ENCODE results near the gene PITX1.

PITX1 gene

DNA sequence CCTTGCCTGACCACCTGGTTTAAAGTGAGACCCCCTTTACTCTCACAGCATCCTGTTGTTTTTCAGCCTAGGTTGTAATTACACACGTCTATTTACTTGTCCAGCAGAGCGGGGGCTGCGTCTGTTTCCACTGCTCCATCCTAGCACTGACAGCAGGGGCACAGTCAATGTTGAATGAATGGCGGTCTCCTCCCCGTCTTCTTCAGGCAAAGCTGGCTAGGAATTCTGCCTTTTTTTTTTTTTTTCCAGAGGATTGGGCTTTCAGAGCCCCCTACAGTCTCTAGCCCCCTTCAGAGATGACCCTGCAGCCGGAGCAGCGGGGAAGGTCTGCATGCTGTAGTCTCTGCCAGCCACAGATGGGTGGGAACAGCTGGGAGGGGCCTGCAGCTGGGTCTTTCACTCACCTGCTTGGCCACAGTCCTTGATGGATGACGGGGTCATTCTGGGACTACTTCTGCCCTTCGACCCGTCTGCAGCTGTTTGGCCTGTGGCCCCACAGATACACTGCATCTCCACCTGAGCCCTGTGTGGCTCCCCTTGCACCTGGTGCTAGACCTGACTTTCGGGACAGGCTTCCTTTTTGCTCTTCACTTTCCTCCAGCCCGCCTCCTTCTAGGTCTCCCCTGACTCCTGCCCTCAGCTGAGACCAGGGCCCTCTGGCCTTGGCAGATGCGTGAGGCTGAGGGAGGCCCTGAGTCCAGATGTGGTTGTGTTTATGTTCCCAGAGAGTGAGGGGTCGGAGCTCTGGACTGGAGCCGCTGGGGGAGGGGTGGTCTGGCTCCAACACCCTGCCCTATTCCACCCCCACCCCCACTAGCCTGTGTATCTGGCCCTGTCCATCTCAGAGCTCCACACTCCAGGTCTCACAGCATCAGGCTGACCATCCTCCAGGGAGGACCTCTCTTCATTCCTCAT, 8.0 kb downstream of the PITX1 start:
- intact Hi-C loops (cut with micrococcal nuclease): no loop called here
- Mint-ChIP-seq H3K27ac (no peak overlapping the region), H3K9me3 (no peaks in the 10 kb centered on the region), H3K27me3 (peaks cover 87% of the 10 kb centered on the region), H3K4me1 (ENCODE audit: low read depth) (peaks cover 27% of the 10 kb centered on the region), H3K36me3 (ENCODE audit: low read depth) (no peaks in the 10 kb centered on the region), H3K4me3 (no peak overlapping the region)

DNA sequence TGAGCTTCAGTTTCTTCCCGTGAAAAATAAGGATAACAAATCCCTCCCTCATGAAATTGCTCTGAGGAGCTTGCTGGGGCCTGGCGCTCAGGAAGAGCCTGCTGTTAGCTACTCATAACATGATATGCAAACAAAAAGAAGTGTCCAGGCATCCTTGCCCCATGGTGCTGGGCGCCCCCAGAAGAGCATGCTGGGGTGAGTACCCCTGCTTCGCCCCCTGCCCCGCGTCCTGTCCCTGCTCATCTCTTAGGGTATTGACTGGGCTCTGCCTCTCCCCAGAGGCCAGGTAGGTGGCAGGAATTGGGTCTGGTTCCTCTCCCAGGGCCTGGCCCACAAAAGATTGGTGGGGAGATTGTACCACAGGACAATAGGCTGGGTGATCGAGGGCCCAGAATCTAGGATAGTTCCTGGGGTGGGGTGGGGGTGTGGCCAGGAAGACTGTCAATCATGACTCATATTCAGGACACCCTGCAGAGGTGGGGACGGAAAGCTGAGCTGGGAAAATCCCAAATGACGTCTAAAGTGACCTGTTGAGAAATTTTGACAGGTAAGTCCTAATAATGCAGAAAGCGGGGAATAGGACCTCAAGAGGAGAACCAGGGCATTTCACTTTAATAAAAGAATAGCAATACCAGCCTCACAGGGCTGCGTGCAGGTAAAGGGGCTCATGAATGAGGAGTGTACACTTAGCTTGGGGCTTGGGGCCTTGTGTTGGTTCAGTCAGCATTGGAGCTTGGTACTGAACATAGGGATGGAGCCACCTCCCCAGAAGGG, 8.9 kb downstream of the PITX1 start:
- Mint-ChIP-seq H3K9me3 (no peaks in the 10 kb centered on the region), H3K27me3 (peaks cover 84% of the 10 kb centered on the region)
- intact Hi-C loops (cut with micrococcal nuclease): no loop called here

DNA sequence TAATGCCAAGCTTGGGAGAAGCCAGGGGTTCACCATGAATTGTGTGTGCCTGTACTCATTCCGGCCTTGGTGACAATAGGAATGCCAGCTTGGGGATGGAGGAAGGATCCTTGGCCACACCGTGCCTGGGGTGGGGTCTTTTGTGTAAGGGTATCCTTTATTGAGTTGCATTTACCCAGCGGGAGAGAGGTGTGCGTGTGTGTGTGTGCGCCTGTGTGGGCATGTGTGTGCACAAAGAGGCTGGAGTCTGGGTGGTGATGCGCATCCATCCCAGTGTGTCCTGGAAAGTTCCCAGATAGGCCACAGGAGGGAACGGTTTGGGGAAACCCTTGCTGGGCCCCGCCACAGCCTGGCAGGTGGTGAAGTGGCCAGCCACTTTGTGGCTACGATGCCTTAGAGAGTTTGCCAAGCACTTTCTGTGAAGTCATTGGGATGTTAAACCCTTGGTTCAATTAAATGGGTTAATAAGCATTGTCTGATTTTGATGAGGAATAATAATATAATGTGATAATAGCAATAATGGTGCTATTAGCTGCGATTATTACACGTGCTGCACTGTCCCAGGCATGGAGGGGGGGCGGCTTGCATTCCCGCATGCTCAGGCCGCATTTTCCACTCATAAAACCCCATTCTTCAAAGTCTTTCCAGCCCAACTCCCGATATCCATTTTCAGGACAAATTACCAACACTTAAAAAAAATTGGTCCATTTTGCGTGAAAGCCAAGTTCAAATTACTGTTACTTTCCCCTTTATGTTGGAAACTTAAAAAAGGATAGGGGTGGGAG, 13.7 kb downstream of the PITX1 start:
- H3K27ac Mint-ChIP-seq: no peak overlapping the region
- no peaks in the 10 kb centered on the region for H3K36me3 Mint-ChIP-seq (ENCODE audit: low read depth)
- H3K4me3 Mint-ChIP-seq: no peak overlapping the region

More for the DNA sequence above, 8.9 kb downstream of the PITX1 start:
- H3K4me1 Mint-ChIP-seq (ENCODE audit: low read depth): peaks cover 19% of the 10 kb centered on the region
- no peak overlapping the region for H3K27ac Mint-ChIP-seq
- no peaks in the 10 kb centered on the region for H3K36me3 Mint-ChIP-seq (ENCODE audit: low read depth)
- no peak overlapping the region for H3K4me3 Mint-ChIP-seq

DNA sequence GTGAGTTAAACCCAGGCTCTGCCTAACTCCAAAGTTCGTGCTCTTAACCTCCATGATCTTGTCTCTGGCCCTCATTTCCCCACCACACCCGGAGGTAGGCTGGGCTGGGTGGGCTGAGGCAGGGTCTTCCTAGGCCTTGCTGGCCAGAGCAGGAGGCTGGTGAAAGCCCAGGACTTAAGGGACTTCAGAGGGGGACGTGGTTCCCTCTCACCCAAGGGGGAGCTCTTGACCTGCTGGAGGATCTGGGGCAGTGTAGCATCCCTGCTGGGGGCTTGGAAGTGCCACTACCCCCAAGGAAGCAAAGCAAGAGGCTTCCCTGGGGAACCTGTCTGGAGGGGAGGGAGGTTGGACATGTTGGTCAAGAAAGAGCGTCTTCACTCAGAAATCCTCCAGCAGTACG, 14.7 kb downstream of the PITX1 start:
- no peaks in the 10 kb centered on the region for H3K9me3 Mint-ChIP-seq
- no peaks in the 10 kb centered on the region for H3K36me3 Mint-ChIP-seq (ENCODE audit: low read depth)
- H3K4me1 Mint-ChIP-seq (ENCODE audit: low read depth): no peaks in the 10 kb centered on the region
- intact Hi-C loops (cut with micrococcal nuclease): no loop called here
- no peak overlapping the region for H3K4me3 Mint-ChIP-seq
- H3K27me3 Mint-ChIP-seq: peaks cover 51% of the 10 kb centered on the region
- no peak overlapping the region for H3K27ac Mint-ChIP-seq

More for the DNA sequence above, 13.7 kb downstream of the PITX1 start:
- H3K9me3 Mint-ChIP-seq: no peaks in the 10 kb centered on the region
- H3K27me3 Mint-ChIP-seq: peaks cover 57% of the 10 kb centered on the region
- intact Hi-C loops (cut with micrococcal nuclease): no loop called here
- H3K4me1 Mint-ChIP-seq (ENCODE audit: low read depth): no peaks in the 10 kb centered on the region

DNA sequence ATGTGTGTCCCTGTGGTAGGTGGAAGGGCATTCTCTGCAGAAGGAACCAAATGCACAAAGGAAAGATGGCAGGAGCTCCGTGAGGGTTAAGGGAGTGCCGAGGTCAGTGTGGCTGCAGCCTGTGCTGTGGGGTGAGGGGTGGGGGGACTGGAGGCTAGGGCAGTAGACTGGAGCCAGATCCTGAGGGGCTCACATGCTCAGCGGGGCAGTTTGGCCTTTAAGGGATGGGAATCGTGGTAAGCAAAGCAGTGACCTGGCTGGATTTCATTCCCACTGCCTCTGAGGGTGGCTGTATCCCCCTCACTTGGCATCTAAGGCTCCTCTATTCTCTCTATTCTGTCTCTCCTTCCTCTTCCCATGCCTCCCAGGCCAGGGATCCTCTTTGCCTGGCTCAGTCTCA, 15.6 kb downstream of the PITX1 start:
- no peak overlapping the region for H3K4me3 Mint-ChIP-seq
- H3K9me3 Mint-ChIP-seq: no peaks in the 10 kb centered on the region
- intact Hi-C loops (cut with micrococcal nuclease): no loop called here
- H3K27ac Mint-ChIP-seq: no peak overlapping the region
- no peaks in the 10 kb centered on the region for H3K36me3 Mint-ChIP-seq (ENCODE audit: low read depth)
- no peaks in the 10 kb centered on the region for H3K4me1 Mint-ChIP-seq (ENCODE audit: low read depth)
- H3K27me3 Mint-ChIP-seq: peaks cover 49% of the 10 kb centered on the region

DNA sequence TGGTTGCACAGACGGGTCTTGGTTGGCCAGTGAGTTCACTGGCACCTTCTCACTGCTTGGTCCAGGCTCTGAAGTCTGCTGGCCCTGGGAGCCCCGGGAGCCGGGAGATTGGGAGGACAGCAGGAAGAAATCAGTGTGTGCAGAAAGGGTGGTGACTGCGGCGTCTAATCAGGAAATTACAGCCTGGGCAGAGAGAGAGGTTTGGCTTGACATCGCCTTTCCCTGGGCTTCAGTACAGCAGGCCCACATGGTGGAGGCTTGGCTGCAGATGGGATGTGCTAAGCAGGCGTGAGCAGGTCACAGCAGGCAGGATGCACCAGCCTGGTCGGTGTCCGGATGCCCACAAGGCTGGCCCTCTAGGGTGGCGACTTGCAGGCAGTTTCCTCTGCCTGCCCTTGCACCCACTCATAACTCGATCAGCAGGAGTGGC, 17.2 kb downstream of the PITX1 start:
- intact Hi-C loops (cut with micrococcal nuclease): no loop called here
- H3K4me3 Mint-ChIP-seq: no peak overlapping the region
- H3K27me3 Mint-ChIP-seq: peaks cover 39% of the 10 kb centered on the region
- H3K27ac Mint-ChIP-seq: no peak overlapping the region
- no peaks in the 10 kb centered on the region for H3K36me3 Mint-ChIP-seq (ENCODE audit: low read depth)
- H3K4me1 Mint-ChIP-seq (ENCODE audit: low read depth): no peaks in the 10 kb centered on the region
- H3K9me3 Mint-ChIP-seq: no peaks in the 10 kb centered on the region

DNA sequence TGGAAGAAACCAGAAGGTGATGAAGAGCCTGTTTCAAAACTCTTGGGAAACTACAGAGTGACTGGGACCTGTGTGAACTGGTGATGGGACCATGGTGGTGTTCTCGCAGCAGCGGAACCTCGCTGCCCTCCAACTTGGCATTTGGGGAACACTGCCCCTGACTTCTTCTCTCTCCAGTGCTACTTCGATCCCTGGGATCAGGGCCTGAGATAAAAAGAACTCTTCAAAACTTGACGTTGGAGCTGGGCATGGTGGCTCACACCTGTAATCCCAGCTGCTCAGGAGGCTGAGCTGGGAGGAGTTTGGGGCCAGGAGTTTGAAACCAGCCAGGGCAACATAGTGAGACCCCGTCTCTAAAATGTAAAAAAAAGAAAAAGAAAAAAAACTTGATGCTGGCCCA, 18.1 kb downstream of the PITX1 start:
- no peaks in the 10 kb centered on the region for H3K36me3 Mint-ChIP-seq (ENCODE audit: low read depth)
- peaks cover 33% of the 10 kb centered on the region for H3K27me3 Mint-ChIP-seq
- intact Hi-C loops (cut with micrococcal nuclease): no loop called here
- H3K27ac Mint-ChIP-seq: no peak overlapping the region
- no peaks in the 10 kb centered on the region for H3K9me3 Mint-ChIP-seq
- no peaks in the 10 kb centered on the region for H3K4me1 Mint-ChIP-seq (ENCODE audit: low read depth)
- no peak overlapping the region for H3K4me3 Mint-ChIP-seq

DNA sequence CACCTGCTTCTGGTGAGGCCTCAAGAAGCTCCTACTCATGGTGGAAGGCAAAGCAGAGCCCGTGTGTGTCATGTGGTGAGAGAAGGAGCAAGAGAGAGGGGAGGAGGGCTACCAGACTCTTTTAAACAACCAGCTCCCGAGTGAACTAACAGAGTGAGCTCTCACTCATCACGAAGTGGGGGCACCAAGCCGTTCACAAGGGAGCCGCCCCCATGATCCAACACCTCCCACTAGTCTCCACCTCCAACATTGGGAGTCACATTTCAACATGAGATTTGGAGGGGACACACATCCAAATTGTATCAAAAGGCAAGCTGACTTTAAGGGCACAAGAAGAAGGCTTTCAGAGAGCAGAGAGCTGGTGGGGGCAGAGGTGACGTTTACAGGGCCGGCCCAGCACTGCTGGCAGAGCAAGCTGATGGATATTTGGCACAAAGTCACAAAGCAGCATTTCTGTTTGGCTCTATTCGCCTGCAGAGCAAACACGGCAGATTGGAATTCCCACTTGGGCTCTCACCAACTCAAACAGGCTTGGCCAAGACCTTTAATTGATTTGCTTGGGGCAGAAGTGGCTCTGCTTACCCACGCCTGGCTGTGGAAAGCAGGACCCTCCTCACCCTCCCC, 20.0 kb downstream of the PITX1 start:
- Mint-ChIP-seq H3K36me3 (ENCODE audit: low read depth) (no peaks in the 10 kb centered on the region), H3K4me1 (ENCODE audit: low read depth) (no peaks in the 10 kb centered on the region), H3K27ac (no peak overlapping the region), H3K27me3 (peaks cover 20% of the 10 kb centered on the region), H3K4me3 (no peak overlapping the region), H3K9me3 (no peaks in the 10 kb centered on the region)
- intact Hi-C loops (cut with micrococcal nuclease): loop anchor here (5.0 kb wide), 1 partner anchor 178 kb away; no protein-coding TSS in a partner anchor

DNA sequence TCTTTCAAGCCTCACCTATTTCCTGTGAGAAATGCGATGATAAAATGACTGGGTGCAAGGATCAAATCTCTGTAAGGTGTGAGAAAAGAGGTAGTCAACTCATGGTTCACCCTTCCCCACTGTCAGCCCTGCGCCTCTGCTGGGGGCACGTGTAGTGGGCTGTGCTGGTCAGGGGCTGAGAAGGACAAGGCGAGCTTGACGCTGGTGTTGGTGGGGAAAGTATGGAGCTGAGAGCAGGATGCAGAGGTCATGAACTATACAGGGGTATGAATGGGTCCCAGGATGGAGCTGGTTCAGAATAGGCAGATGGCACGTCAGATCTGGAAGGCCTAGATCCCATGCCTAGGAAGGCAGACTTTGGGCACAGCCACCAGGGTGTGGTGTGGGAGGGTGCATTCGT, 20.6 kb downstream of the PITX1 start:
- H3K9me3 Mint-ChIP-seq: no peaks in the 10 kb centered on the region
- no peaks in the 10 kb centered on the region for H3K36me3 Mint-ChIP-seq (ENCODE audit: low read depth)
- H3K27me3 Mint-ChIP-seq: peaks cover 16% of the 10 kb centered on the region
- H3K27ac Mint-ChIP-seq: no peak overlapping the region
- H3K4me1 Mint-ChIP-seq (ENCODE audit: low read depth): no peaks in the 10 kb centered on the region
- H3K4me3 Mint-ChIP-seq: no peak overlapping the region
- intact Hi-C loops (cut with micrococcal nuclease): loop anchor here (5.0 kb wide), 1 partner anchor 179 kb away; no protein-coding TSS in a partner anchor

DNA sequence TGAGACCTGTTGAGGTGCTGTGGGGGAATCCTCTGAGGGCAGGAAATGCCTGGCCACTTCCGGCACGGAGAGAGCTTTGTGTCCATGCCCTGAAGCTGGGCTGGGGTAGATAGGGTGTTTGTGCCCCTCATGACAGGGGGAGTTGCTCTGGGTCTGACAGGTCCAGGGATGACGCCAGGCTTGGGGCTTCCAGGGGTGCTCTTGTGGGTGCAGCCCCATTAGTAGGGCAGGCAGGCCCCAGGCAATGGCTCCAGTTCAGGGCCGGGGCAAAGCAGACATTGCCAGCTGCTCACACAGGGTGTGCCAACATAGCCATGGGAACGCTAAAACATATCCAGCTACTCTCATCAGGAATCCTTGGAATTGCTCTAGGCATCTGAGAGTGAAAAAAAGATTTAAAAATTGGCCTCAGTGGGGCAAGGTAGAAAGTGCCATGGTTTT, 21.1 kb downstream of the PITX1 start:
- no peak overlapping the region for H3K4me3 Mint-ChIP-seq
- H3K36me3 Mint-ChIP-seq (ENCODE audit: low read depth): no peaks in the 10 kb centered on the region
- no peaks in the 10 kb centered on the region for H3K4me1 Mint-ChIP-seq (ENCODE audit: low read depth)
- H3K27ac Mint-ChIP-seq: no peak overlapping the region
- intact Hi-C loops (cut with micrococcal nuclease): loop anchor here (5.0 kb wide), 1 partner anchor 179 kb away; no protein-coding TSS in a partner anchor
- peaks cover 13% of the 10 kb centered on the region for H3K27me3 Mint-ChIP-seq
- H3K9me3 Mint-ChIP-seq: no peaks in the 10 kb centered on the region

DNA sequence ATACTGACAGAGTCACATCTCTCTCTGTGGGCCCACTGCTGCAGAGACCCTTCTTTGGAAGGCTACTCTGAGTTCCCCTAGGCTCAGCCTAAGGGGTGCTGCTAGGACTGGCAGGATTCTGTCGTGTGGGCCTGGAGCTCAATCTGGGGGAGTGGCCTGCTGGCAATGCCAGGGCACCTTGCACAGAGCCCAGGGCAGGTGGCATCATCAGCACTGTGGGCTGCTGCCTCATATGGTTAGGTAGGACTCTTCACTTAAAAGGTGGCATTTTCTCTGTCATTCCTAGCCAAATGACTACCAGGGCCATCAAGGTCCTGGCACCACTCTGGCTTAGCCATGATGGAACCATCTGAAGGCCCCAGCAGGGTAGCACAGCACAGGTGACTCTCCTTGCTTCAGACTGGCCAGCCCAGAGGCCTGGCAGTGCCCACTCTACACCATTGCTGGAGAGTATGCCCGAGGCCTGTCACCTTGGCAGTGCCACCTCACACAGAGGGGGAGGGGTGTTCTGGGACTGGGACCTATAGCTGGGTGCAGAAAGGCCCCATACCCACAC, 21.9 kb downstream of the PITX1 start:
- Mint-ChIP-seq H3K4me1 (ENCODE audit: low read depth) (no peaks in the 10 kb centered on the region), H3K27ac (no peak overlapping the region), H3K9me3 (no peaks in the 10 kb centered on the region), H3K4me3 (no peak overlapping the region), H3K36me3 (ENCODE audit: low read depth) (no peaks in the 10 kb centered on the region), H3K27me3 (peaks cover 12% of the 10 kb centered on the region)
- intact Hi-C loops (cut with micrococcal nuclease): loop anchor here (5.0 kb wide), 1 partner anchor 180 kb away; no protein-coding TSS in a partner anchor

DNA sequence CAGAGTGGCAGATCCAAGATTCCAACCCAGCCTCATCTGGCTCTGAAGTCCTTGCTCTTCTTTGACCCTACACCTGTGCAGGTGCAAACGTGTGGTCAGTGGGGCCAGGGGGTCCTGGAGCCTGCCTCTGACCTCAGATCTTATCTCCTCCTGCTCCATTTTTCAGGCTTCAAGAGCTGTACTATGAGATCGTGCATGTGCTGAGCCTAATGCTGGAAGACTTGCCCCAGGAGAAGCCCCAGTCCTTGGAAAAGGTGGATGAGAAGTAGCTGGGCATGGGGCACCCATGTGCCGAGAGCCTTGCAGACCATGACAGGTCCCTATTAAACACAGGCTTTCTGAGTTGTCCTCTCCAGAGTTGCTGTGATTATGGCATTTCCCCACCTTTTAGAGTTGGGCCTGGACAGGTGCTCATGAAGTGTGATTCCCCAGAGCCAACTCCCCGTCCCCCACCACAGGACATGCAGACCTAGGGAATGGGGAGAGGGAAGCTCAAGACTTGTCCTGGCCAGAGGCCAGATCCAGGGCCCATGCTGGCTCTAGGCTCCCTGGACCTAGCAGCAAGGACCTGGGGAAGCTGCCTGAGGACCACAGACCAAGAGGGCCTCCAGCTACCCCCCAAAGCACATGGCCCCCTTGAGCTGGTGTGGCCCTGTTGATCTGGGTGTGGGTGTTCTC, 22.5 kb downstream of the PITX1 start:
- no peak overlapping the region for H3K27ac Mint-ChIP-seq
- no peaks in the 10 kb centered on the region for H3K4me1 Mint-ChIP-seq (ENCODE audit: low read depth)
- H3K27me3 Mint-ChIP-seq: peaks cover 8% of the 10 kb centered on the region
- H3K4me3 Mint-ChIP-seq: no peak overlapping the region
- no peaks in the 10 kb centered on the region for H3K9me3 Mint-ChIP-seq
- H3K36me3 Mint-ChIP-seq (ENCODE audit: low read depth): no peaks in the 10 kb centered on the region
- intact Hi-C loops (cut with micrococcal nuclease): loop anchor here (5.0 kb wide), 1 partner anchor 181 kb away; no protein-coding TSS in a partner anchor
